Motor neuron (in vitro differentiated cells): ENCODE measurements around the gene LRRC74B. TPM values are rescaled to one million over a fixed set of nuclear protein-coding genes. Genes with fewer than 3 reads are reported as not detected.
"Not testable (repeated sequence)": the region's sequence is repeated elsewhere in the genome, so short reads cannot be mapped to it uniquely, and the experiment has no call there.

Experiments
- ATAC-seq, 8 experiments: fragments of 200-7000 bp; cut with Tn5 transposase; replicated peaks in 6 of 8; 2 replicates each; pipeline ENCODE4 v1.8.0; 2021; ENCODE audit warnings: mild to moderate bottlenecking in 8 of 8, moderate library complexity in 8 of 8
- H3K27ac ChIP-seq, 2 donors: fragments of 250-450 bp; sonication (Bioruptor Pico); 2 replicates each; pipeline ENCODE4 v1.9.0; 2021; ENCODE audit warnings: antibody characterized with exemption in 2 of 2, mild to moderate bottlenecking in 2 of 2, moderate library complexity in 1 of 2
- H3K4me1 ChIP-seq, 2 donors: fragments of 250-450 bp; sonication (Bioruptor Pico); replicated peaks in 1 of 2; 2 replicates each; pipeline ENCODE4 v1.6.1; 2021; ENCODE audit warnings: antibody characterized with exemption in 2 of 2, mild to moderate bottlenecking in 2 of 2, moderate library complexity in 1 of 2
- H3K4me3 ChIP-seq, 5 donors: fragments of 250-450 bp; sonication (Bioruptor Pico); 2 replicates each; pipeline ENCODE4 v1.9.0; 2021; ENCODE audit warnings: antibody characterized with exemption in 5 of 5, mild to moderate bottlenecking in 5 of 5, moderate library complexity in 4 of 5
- WGBS, 10 experiments: fragments of 450-650 bp; shearing (Covaris generic); methylation state at CpG; one replicate each; pipeline ENCODE4 v1.0.0; 2022; 5-methylcytosine and 5-hydroxymethylcytosine counted together
- in situ Hi-C, 9 experiments: fragments of 400-800 bp; cut with MboI; loops; one replicate each; pipeline ENCODE4 v1.15.0; 2021; ENCODE audit warnings: low sequenced_read_pairs in 9 of 9, low pct_unique_long_range_greater_than_20kb in 2 of 9; ENCODE audit not compliant: unreplicated experiment in 9 of 9
- total RNA-seq, 8 experiments: library from RNA; unstranded; fragments of 300-600 nt; gene quantifications; 2 replicates each; pipeline versions ENCODE4 v1.2.3 to v1.2.4, GENCODE V29; 2022

Gene LRRC74B
- total RNA-seq, 8 experiments from 2014 or later = 0.13 to 3.0 (median 0.45) TPM

DNA sequence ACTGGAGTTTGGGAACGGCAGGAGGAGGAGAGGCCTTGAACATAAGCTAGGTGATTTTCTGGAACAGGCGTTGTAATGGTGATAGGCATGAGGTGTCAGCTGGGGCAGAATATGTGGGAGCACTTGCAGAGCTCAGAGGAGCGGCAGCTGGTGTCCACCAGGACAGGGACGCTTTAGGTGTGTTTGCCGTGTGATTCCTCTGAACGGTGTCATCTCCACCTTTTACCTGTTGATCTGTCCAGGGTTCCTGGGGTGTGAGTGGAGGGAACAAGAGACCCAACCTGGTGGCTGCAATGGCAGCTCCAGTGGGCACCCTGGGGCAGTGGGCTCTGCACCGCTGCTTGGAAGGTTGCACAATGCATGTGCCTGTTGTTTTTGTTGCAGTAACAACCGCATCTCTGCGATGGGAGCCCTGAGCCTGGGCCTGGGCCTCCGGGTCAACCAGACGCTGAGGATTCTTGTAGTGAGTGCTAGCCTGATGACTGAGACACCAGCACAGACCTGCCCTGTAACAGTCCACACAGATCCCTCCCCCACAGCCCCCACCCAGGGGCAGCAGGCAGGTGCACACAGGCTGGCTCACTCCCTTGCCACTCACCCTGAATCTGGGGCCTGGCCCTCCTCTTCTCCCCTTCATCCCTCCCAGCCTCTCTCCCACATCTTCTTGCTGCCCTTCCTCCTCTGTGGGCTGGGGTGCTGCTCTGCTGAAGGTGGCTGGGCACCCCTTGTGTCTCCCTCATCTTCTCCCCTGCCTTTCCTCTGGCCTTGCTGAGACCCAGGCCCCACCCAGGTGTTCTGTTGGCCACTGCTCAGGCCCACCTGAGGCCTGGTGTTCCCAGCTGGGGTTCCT is 9.2 kb downstream of the LRRC74B start:
- Histone ChIP-seq H3K4me3 (no peak overlapping the region), H3K27ac (peak overlapping the region in 1 of 2 donors; percentile 59), H3K4me1 (peaks cover 15 to 17% of the 10 kb centered on the region in 2 donors)
- WGBS, 10 experiments = 60 to 100% (median 70%) methylated on average over 1 to 2 of the region's 11 CpGs; no CpG with 5 or more reads in 4 of the 10 experiments
- in situ Hi-C loops = no loop called here
- ATAC-seq = no peak

DNA sequence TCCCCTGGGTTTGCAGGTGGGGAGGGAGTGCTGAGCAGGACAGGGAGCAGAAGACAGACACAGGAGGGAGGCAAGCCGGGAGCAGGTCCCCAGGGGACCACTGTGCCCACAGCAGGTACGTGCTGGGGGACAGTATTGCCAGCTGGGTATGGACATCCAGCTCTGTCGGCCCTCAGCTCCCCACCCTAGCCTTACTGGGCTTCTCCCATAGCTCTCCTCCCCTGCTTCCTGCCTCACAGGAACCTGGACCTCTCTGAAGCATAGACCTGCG is 9.8 kb downstream of the LRRC74B start:
- no peak for ATAC-seq
- in situ Hi-C loops = no loop called here
- Histone ChIP-seq H3K4me1 (peaks cover 15 to 17% of the 10 kb centered on the region in 2 donors), H3K4me3 (no peak overlapping the region), H3K27ac (peak overlapping the region in 1 of 2 donors; percentile 59)
- WGBS, 10 experiments = 40 to 70% methylated on average over 1 to 2 of the region's 4 CpGs; no CpG with 5 or more reads in 8 of the 10 experiments

DNA sequence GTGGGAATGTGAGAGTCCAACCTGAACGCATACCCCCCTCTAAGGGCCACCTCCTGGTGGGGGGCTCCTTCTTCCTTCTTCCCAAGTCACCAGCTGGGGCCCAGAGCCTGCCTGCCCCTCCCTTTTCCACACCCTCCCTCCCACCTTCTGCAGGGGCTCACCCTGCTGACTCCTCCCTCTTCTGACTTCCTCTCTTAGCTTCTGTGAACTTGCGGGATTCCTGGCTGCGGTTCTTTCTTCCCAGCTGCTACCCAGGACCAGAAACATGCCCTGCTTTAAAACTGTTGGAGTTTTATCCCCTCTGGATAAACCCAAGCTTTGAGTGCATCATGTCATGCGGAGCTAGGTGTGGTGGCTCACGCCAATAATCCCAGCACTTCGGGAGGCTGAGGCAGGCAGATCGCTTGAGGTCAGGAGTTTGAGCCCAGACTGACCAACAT is 10.2 kb downstream of the LRRC74B start:
- 0 to 100% (median 68%) methylated on average over 1 to 4 of the region's 7 CpGs; no CpG with 5 or more reads in 2 of the 10 experiments for WGBS, 10 experiments
- H3K27ac ChIP-seq = no peak overlapping the region
- no peak overlapping the region for H3K4me3 ChIP-seq
- in situ Hi-C loops = no loop called here
- ATAC-seq = no peak
- peaks cover 15 to 17% of the 10 kb centered on the region in 2 donors for H3K4me1 ChIP-seq

- ATAC-seq, H3K4me1 ChIP-seq, in situ Hi-C loops, H3K4me3 ChIP-seq, H3K27ac ChIP-seq: not testable (repeated sequence)
- no CpG with 5 or more reads among the region's 8 CpGs for WGBS, 10 experiments
Measured at GRCh38 chr22:21060363-21060762, 14.6 kb downstream of the LRRC74B start.

DNA sequence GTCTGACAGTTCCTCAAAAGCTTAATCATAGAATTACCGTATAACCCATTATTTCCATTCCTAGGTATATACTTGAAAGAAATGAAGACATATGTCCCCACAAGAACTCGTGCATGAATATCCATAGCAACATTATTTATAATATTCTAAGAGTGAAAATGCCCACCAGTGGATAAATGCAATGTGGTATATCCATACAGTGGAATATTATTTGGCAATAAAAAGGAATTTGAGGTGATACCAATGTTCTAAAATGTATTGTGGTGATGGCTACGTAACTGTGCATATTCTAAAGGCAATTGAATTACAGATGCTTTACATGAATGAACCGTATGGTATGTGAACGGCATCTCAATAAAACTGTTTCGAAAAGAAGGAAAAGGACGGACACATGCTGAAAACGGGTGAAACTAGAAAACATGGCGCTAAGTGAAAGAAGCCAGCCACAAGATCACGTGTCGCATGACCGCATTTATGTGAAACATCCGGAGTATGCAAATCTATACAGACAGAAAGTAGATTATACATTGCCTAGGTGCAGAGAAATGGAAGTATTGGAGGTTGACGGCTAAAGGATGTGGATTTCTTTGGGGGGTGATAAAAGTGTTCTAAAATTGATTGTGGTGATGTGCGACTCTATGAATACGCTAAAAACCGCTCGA is 16.0 kb downstream of the LRRC74B start:
- H3K27ac ChIP-seq, H3K4me3 ChIP-seq, H3K4me1 ChIP-seq, ATAC-seq, in situ Hi-C loops: not testable (repeated sequence)
- 77 to 100% (median 100%) methylated on average over 1 to 7 of the region's 18 CpGs; no CpG with 5 or more reads in 5 of the 10 experiments for whole genome bisulfite sequencing, 10 experiments

DNA sequence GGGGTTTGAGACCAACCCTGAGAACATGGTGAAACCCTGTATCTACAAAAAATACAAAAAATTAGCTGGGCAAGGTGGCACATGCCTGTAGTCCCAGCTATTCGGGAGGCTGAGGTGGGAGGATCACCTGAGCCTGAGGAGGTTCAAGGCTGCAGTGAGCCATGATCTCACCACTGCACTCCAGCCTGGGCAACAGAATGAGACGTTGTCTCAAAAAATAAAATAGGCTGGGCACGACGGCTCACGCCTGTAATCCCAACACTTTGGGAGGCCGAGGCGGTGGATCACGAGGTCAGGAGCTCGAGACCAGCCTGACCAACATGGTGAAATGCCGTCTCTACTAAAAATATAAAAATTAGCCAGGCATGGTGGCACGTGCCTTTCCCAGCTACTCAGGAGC is 18.7 kb downstream of the LRRC74B start:
- in situ Hi-C loops, H3K4me1 ChIP-seq, ATAC-seq, H3K4me3 ChIP-seq, H3K27ac ChIP-seq: not testable (repeated sequence)
- WGBS, 10 experiments = 13 to 88% (median 78%) methylated on average over 1 to 10 of the region's 11 CpGs; no CpG with 5 or more reads in 1 of the 10 experiments

DNA sequence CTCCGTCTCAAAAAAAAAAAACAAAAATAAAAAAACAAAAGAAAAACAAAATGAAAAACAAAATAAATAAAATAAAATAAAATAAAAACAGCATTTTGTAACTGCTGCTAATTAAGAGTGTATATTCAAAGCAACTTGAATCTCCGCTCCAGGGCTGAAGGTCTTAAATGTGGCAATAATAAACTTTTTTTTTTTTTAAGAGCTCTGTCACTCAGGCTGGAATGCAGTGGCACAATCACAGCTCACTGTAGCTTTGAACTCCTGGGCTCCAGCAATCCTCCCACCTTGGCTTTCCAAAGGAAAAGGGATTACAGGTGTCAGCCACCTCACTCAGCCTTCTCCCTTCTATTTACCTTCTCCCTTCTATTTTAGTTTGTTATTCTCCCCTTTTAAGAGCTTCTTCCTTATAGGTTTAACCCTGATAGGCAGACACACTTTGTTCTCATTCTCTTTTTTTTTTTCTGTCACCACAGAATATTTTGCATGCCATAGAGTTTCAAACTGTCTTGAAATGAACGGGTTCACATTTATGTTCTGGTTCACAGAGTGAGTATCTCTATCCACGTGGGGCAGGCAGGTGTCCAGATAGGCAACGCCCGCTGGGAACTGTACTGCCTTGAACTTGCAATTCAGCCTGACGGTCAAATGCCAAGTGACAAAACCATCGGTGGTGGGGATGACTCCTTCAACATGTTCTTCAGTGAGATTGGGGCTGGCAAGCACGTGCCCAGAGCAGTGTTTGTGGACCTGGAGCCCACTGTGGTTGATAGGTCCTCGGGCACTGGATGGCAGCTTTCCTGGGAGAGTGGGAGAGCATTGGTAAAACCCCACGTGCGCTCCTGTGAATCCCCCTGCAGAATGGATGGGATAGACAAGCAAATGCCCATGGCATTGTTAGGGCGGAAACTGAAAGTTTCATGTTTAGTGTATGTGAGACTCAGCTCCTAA is 19.4 kb downstream of the LRRC74B start:
- 9 to 93% (median 64%) methylated on average over 2 to 10 of the region's 13 CpGs for WGBS, 10 experiments
- ATAC-seq = no peak
- H3K4me1 ChIP-seq = no peaks in the 10 kb centered on the region
- no peak overlapping the region for H3K27ac ChIP-seq
- in situ Hi-C loops = no loop called here
- no peak overlapping the region for H3K4me3 ChIP-seq

DNA sequence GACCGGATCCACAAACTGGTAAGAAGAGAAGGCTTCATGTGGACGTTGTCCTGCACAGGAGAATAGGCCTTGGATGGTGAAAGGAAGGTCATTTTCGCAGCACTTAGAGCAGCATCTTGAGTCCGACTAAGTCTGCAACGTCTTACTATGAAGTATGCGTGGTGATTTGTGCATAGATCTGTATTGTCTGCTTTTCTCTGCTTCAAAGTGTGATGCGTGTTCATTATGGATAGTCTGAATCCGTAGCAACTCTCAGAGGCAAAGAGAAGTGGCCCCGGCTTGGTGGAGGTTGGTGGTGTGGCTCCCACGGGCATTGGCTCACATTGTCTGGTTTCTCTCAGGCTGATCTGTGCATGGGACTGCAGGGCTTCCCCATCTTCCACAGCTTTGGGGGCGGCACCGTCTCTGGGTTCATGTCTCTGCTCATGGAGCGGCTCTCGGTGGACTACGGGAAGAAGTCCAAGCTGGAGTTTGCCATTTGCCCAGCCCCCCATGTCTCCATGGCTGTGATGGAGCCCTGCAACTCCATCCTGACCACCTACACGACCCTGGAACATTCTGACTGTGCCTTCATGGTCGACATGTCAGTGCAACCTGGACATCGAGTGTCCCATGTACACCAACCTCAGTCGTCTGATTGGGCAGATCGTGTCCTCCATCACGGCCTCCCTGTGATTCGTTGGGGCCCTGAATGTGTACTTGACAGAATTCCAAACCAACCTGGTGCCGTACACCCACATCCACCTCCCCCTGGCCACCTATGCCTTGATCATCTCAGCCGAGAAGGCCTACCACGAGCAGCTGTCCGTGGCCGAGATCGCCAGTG is 21.5 kb downstream of the LRRC74B start:
- in situ Hi-C loops = no loop called here
- no peak for ATAC-seq
- Histone ChIP-seq H3K4me1 (no peaks in the 10 kb centered on the region), H3K27ac (peak overlapping the region in 1 of 2 donors; percentile 23), H3K4me3 (no peak overlapping the region)
- 68 to 88% (median 80%) methylated on average over 1 to 10 of the region's 28 CpGs; no CpG with 5 or more reads in 3 of the 10 experiments for WGBS, 10 experiments

- WGBS, 10 experiments = 57 to 100% (median 88%) methylated on average over 1 to 8 of the region's 12 CpGs
- Histone ChIP-seq H3K4me3 (no peak overlapping the region), H3K27ac (no peak overlapping the region), H3K4me1 (no peaks in the 10 kb centered on the region)
- no peak for ATAC-seq
- in situ Hi-C loops = no loop called here
Measured at GRCh38 chr22:21067901-21068680, 22.3 kb downstream of the LRRC74B start.

- no peak overlapping the region for H3K4me3 ChIP-seq
- WGBS, 10 experiments = 0 to 100% (median 75%) methylated on average over 1 to 4 of the region's 4 CpGs; no CpG with 5 or more reads in 2 of the 10 experiments
- ATAC-seq = no peak
- no peaks in the 10 kb centered on the region for H3K4me1 ChIP-seq
- no peak overlapping the region for H3K27ac ChIP-seq
- in situ Hi-C loops = no loop called here
Measured at GRCh38 chr22:21068681-21069276, 23.0 kb downstream of the LRRC74B start.

DNA sequence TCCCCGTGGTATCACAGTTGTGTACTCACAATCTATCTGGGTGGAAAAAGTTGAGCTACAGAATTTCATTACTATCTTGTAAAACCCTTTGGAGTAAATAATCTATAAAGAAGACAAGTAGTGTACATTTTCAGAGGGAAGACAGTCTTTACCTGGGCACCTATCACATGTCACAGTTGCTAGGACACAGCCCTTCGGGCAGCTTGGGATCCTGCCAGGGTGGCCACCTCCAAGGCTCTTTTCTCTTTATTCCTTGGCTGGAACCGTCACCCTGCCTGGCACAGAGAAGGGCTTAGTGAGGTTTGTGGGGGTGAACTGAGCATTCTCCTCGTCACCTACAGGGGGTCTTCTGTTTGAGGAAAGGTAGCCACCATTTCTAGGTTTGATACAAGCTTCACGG is 23.6 kb downstream of the LRRC74B start:
- Histone ChIP-seq H3K4me1 (no peaks in the 10 kb centered on the region), H3K27ac (no peak overlapping the region), H3K4me3 (no peak overlapping the region)
- ATAC-seq = no peak
- in situ Hi-C loops = no loop called here
- WGBS, 10 experiments = 29 to 100% (median 67%) methylated on average over 1 to 4 of the region's 5 CpGs; no CpG with 5 or more reads in 2 of the 10 experiments
